ENCODE data around the gene TBC1D22A. TPM values are rescaled to one million over a fixed set of nuclear protein-coding genes. Genes with fewer than 3 reads are reported as not detected.

The TBC1D22A gene
- total and polyA plus RNA-seq, 2 experiments from 2014 or later: 9.6 to 13.3 TPM

DNA sequence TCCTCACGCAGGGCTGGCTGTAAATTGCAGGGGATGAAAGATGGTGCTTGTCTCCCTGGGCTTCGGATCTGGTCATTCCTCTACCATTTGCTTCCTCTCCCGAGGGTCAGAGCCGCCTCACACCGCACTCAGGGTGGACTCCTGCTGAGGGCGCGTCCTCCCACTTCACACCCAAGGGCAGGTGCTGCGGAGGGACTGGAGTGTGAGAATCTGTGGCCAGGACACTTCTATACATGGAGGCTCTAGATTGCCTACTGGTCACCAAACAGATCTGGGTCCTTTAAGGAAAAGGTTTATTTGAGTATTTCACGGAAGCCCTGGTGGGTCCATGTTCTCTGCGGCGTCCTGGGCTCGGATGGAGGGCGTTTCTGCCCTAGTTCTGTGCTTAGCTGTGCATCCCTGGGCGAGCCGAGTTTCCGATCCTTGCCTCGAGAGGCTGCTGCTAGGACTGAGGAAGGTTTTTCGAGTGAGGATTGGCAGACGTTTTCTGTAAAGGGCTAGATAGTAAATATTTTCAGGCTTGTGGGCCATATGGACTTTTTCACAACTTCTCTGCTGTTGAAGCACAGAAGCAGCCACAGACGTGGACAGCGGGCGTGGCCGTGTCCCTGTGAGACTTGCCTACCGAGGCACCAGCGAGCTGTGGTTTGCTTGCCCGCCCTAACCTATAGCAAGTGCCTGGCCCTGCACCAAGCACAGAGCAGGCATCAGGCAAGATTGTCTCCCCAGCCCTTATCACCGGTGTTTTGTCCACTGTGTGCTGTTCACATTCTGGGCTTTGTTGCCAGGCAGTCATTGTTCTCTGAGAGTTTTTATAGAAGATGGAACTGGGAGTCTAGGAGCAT is 279.0 kb downstream of the TBC1D22A start:
- H3K4me2 ChIP-seq: no peak overlapping the region
- H3K4me3 ChIP-seq: no peak overlapping the region
- no peaks in the 10 kb centered on the region for H3K79me2 ChIP-seq (replicated peaks; ENCODE audit: insufficient read depth)
- Mint-ChIP-seq H3K27me3 (ENCODE audit: insufficient read depth, low read depth, poor library complexity) (peaks cover 13% of the 10 kb centered on the region), H3K36me3 (ENCODE audit: low read depth) (no peaks in the 10 kb centered on the region), H3K9me3 (no peaks in the 10 kb centered on the region; the same call in 1 of the 3 replicates), H3K4me3 (no peak overlapping the region), H3K4me1 (peaks cover 6% of the 10 kb centered on the region), H3K27ac (no peak overlapping the region)
- no peaks in the 10 kb centered on the region for H3K9me2 ChIP-seq (ENCODE audit: insufficient read depth)
- no peak for TF ChIP-seq ZNF114 (CRISPR knock-in tag; IDR thresholded peaks at IDR 0.05)
- TF ChIP-seq, protein P1, sequence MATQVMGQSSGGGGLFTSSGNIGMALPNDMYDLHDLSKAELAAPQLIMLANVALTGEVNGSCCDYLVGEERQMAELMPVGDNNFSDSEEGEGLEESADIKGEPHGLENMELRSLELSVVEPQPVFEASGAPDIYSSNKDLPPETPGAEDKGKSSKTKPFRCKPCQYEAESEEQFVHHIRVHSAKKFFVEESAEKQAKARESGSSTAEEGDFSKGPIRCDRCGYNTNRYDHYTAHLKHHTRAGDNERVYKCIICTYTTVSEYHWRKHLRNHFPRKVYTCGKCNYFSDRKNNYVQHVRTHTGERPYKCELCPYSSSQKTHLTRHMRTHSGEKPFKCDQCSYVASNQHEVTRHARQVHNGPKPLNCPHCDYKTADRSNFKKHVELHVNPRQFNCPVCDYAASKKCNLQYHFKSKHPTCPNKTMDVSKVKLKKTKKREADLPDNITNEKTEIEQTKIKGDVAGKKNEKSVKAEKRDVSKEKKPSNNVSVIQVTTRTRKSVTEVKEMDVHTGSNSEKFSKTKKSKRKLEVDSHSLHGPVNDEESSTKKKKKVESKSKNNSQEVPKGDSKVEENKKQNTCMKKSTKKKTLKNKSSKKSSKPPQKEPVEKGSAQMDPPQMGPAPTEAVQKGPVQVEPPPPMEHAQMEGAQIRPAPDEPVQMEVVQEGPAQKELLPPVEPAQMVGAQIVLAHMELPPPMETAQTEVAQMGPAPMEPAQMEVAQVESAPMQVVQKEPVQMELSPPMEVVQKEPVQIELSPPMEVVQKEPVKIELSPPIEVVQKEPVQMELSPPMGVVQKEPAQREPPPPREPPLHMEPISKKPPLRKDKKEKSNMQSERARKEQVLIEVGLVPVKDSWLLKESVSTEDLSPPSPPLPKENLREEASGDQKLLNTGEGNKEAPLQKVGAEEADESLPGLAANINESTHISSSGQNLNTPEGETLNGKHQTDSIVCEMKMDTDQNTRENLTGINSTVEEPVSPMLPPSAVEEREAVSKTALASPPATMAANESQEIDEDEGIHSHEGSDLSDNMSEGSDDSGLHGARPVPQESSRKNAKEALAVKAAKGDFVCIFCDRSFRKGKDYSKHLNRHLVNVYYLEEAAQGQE (IDR thresholded peaks at IDR 0.05; ENCODE audit: unreplicated experiment): no peak
- TF ChIP-seq, protein P2, sequence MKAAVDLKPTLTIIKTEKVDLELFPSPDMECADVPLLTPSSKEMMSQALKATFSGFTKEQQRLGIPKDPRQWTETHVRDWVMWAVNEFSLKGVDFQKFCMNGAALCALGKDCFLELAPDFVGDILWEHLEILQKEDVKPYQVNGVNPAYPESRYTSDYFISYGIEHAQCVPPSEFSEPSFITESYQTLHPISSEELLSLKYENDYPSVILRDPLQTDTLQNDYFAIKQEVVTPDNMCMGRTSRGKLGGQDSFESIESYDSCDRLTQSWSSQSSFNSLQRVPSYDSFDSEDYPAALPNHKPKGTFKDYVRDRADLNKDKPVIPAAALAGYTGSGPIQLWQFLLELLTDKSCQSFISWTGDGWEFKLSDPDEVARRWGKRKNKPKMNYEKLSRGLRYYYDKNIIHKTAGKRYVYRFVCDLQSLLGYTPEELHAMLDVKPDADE (IDR thresholded peaks at IDR 0.05): no peak
- TF ChIP-seq CREB1 (CRISPR knock-in tag; IDR thresholded peaks at IDR 0.05; ENCODE audit: low read depth): no peak
- TF ChIP-seq POLR2AphosphoS5 (IDR thresholded peaks at IDR 0.05; ENCODE audit: low read depth): no peak
- TF ChIP-seq STAT1 (IDR thresholded peaks at IDR 0.05; ENCODE audit: unreplicated experiment): no peak
- no peak for TF ChIP-seq JUNB (IDR thresholded peaks at IDR 0.05; ENCODE audit: unreplicated experiment)
- TF ChIP-seq ZNF331 (CRISPR knock-in tag; IDR thresholded peaks at IDR 0.05; ENCODE audit: low read depth): no peak
- TF ChIP-seq EZH2 (IDR thresholded peaks at IDR 0.05; ENCODE audit: low read depth, unreplicated experiment): no peak
- TF ChIP-seq, protein P3, sequence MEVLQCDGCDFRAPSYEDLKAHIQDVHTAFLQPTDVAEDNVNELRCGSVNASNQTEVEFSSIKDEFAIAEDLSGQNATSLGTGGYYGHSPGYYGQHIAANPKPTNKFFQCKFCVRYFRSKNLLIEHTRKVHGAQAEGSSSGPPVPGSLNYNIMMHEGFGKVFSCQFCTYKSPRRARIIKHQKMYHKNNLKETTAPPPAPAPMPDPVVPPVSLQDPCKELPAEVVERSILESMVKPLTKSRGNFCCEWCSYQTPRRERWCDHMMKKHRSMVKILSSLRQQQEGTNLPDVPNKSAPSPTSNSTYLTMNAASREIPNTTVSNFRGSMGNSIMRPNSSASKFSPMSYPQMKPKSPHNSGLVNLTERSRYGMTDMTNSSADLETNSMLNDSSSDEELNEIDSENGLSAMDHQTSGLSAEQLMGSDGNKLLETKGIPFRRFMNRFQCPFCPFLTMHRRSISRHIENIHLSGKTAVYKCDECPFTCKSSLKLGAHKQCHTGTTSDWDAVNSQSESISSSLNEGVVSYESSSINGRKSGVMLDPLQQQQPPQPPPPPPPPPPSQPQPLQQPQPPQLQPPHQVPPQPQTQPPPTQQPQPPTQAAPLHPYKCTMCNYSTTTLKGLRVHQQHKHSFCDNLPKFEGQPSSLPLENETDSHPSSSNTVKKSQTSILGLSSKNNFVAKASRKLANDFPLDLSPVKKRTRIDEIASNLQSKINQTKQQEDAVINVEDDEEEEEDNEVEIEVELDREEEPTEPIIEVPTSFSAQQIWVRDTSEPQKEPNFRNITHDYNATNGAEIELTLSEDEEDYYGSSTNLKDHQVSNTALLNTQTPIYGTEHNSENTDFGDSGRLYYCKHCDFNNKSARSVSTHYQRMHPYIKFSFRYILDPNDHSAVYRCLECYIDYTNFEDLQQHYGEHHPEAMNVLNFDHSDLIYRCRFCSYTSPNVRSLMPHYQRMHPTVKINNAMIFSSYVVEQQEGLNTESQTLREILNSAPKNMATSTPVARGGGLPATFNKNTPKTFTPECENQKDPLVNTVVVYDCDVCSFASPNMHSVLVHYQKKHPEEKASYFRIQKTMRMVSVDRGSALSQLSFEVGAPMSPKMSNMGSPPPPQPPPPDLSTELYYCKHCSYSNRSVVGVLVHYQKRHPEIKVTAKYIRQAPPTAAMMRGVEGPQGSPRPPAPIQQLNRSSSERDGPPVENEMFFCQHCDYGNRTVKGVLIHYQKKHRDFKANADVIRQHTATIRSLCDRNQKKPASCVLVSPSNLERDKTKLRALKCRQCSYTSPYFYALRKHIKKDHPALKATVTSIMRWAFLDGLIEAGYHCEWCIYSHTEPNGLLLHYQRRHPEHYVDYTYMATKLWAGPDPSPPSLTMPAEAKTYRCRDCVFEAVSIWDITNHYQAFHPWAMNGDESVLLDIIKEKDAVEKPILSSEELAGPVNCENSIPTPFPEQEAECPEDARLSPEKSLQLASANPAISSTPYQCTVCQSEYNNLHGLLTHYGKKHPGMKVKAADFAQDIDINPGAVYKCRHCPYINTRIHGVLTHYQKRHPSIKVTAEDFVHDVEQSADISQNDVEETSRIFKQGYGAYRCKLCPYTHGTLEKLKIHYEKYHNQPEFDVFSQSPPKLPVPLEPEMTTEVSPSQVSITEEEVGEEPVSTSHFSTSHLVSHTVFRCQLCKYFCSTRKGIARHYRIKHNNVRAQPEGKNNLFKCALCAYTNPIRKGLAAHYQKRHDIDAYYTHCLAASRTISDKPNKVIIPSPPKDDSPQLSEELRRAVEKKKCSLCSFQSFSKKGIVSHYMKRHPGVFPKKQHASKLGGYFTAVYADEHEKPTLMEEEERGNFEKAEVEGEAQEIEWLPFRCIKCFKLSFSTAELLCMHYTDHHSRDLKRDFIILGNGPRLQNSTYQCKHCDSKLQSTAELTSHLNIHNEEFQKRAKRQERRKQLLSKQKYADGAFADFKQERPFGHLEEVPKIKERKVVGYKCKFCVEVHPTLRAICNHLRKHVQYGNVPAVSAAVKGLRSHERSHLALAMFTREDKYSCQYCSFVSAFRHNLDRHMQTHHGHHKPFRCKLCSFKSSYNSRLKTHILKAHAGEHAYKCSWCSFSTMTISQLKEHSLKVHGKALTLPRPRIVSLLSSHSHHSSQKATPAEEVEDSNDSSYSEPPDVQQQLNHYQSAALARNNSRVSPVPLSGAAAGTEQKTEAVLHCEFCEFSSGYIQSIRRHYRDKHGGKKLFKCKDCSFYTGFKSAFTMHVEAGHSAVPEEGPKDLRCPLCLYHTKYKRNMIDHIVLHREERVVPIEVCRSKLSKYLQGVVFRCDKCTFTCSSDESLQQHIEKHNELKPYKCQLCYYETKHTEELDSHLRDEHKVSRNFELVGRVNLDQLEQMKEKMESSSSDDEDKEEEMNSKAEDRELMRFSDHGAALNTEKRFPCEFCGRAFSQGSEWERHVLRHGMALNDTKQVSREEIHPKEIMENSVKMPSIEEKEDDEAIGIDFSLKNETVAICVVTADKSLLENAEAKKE (CRISPR knock-in tag; IDR thresholded peaks at IDR 0.05): no peak
- TF ChIP-seq EZH2phosphoT487 (IDR thresholded peaks at IDR 0.05; ENCODE audit: unreplicated experiment): no peak
- TF ChIP-seq NANOG (IDR thresholded peaks at IDR 0.05; ENCODE audit: borderline replicate concordance): no peak
- TF ChIP-seq, protein P4, sequence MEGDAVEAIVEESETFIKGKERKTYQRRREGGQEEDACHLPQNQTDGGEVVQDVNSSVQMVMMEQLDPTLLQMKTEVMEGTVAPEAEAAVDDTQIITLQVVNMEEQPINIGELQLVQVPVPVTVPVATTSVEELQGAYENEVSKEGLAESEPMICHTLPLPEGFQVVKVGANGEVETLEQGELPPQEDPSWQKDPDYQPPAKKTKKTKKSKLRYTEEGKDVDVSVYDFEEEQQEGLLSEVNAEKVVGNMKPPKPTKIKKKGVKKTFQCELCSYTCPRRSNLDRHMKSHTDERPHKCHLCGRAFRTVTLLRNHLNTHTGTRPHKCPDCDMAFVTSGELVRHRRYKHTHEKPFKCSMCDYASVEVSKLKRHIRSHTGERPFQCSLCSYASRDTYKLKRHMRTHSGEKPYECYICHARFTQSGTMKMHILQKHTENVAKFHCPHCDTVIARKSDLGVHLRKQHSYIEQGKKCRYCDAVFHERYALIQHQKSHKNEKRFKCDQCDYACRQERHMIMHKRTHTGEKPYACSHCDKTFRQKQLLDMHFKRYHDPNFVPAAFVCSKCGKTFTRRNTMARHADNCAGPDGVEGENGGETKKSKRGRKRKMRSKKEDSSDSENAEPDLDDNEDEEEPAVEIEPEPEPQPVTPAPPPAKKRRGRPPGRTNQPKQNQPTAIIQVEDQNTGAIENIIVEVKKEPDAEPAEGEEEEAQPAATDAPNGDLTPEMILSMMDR (conservative IDR thresholded peaks at IDR 0.05; ENCODE audit: low read depth in 2 of 2): no peak
- no peaks in the 10 kb centered on the region for H3F3A ChIP-seq (replicated peaks; ENCODE audit: low read depth)
- no peak for ATAC-seq
- H3K36me3 ChIP-seq (ENCODE audit: insufficient read depth): no peaks in the 10 kb centered on the region
- no peaks in the 10 kb centered on the region for H4K20me1 ChIP-seq (replicated peaks; ENCODE audit: insufficient read depth)
- no peak overlapping the region for H3K27ac ChIP-seq (ENCODE audit: low read depth)
- H3K27me3 ChIP-seq (ENCODE audit: insufficient read depth): no peaks in the 10 kb centered on the region
- no peak overlapping the region for H2AFZ ChIP-seq
- DNase-seq (ENCODE audit: low spot score): no peak
- H3K4me1 ChIP-seq (ENCODE audit: insufficient read depth): no peaks in the 10 kb centered on the region
